Esophagus squamous epithelium (tissue), 5 donors: ENCODE data around the gene PTPRD. TPM values are rescaled to one million over a fixed set of nuclear protein-coding genes. Genes with fewer than 3 reads are reported as not detected.
A peak's percentile ranks its signal among the peaks of the same experiment; 100 is the strongest.

Experiments
- DNase-seq: peaks from one replicate; lab custom pipeline; 2025; lab: John Stamatoyannopoulos, UW
- H3K27ac ChIP-seq, 4 donors: fragments of 200-600 bp; sonication (generic); one replicate each; pipeline ENCODE4 v1.5.1; 2016 to 2019; ENCODE audit warnings: mild to moderate bottlenecking in 1 of 4
- H3K27me3 ChIP-seq, 4 donors: fragments of 200-600 bp; sonication (generic); 1 replicate in 3 of 4; 2 replicates in 1 of 4; pipeline versions ENCODE4 v1.5.1 to v1.6.0; 2017 to 2021; ENCODE audit warnings: antibody characterized with exemption in 1 of 4
- H3K36me3 ChIP-seq, 3 donors: fragments of 200-600 bp; sonication (generic); one replicate each; pipeline ENCODE4 v1.5.1; 2016 to 2019
- H3K4me1 ChIP-seq, 3 donors: fragments of 200-600 bp; sonication (generic); one replicate each; pipeline ENCODE4 v1.5.1; 2017 to 2019
- H3K4me3 ChIP-seq, 4 donors: fragments of 200-600 bp; sonication (generic); 1 replicate in 3 of 4; 2 replicates in 1 of 4; pipeline ENCODE4 v1.5.1; 2016 to 2019; ENCODE audit warnings: mild to moderate bottlenecking in 2 of 4, moderate library complexity in 1 of 4
- H3K9me3 ChIP-seq, 3 donors: fragments of 200-600 bp; sonication (generic); one replicate each; pipeline ENCODE4 v1.5.1; 2016 to 2019
- POLR2A ChIP-seq, 4 donors: fragments of 450-650 bp; IDR thresholded peaks; one replicate each; pipeline ENCODE4 v1.6.1; 2017; ENCODE audit warnings: antibody characterized with exemption in 4 of 4, mild to moderate bottlenecking in 4 of 4, moderate library complexity in 3 of 4
- WGBS, 2 donors: methylation state at CpG; one replicate each; pipeline ENCODE4 v1.1.5; 2018; 5-methylcytosine and 5-hydroxymethylcytosine counted together
- intact Hi-C: fragments of 100-400 bp; cut with DNase I; formaldehyde crosslinking; loops from one replicate; pipeline ENCODE4 v1.15.0; 2022
- total RNA-seq, 4 donors: library from RNA; depleted of rRNA; stranded (reverse); fragments of >200 nt; gene quantifications; one replicate each; pipeline ENCODE4 v1.1.0, GENCODE V29; 2016
- TF ChIP-seq, protein P1 (sequence below), 6 experiments: fragments of 450-650 bp in 4 of 6; fragments of 200-600 bp in 2 of 6; sonication (generic) in 2 of 6; IDR thresholded peaks; one replicate each; pipeline ENCODE4 v1.5.1; 2016 to 2019; ENCODE audit warnings: antibody characterized with exemption in 6 of 6, mild to moderate bottlenecking in 4 of 6, moderate library complexity in 4 of 6
- donor health status: DM: yes; HTN: yes; CAD: no.

Gene PTPRD
- total RNA-seq, 4 donors from 2014 or later: 0.23 to 16.3 (median 6.6) TPM

DNA sequence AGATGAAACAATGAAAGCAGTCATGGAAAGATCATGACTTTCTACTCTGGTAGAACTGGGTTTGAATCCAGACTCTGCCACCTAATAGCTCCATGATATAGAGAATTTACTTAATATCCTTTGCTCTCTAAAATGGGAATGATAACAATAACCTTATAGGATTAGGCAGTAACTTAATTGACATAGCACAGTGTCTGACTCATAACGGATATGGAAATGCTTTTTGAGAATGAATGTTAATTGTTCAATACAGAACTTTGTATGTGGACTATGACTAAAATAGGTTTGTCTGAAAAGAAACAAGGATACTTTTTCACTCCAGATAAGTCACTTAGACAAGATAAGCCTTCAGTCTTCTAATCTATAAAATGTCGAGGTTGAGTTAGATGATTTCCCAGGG is 330.7 kb downstream of the PTPRD start:
- Histone ChIP-seq H3K27ac (no peak overlapping the region), H3K36me3 (no peaks in the 10 kb centered on the region), H3K27me3 (no peaks in the 10 kb centered on the region), H3K4me3 (no peak overlapping the region), H3K9me3 (no peaks in the 10 kb centered on the region), H3K4me1 (no peaks in the 10 kb centered on the region)
- WGBS, 2 donors: 66 to 69% methylated on average over 2 of the region's 2 CpGs
- TF ChIP-seq POLR2A (IDR thresholded peaks at IDR 0.05): no peak
- TF ChIP-seq, protein P1, sequence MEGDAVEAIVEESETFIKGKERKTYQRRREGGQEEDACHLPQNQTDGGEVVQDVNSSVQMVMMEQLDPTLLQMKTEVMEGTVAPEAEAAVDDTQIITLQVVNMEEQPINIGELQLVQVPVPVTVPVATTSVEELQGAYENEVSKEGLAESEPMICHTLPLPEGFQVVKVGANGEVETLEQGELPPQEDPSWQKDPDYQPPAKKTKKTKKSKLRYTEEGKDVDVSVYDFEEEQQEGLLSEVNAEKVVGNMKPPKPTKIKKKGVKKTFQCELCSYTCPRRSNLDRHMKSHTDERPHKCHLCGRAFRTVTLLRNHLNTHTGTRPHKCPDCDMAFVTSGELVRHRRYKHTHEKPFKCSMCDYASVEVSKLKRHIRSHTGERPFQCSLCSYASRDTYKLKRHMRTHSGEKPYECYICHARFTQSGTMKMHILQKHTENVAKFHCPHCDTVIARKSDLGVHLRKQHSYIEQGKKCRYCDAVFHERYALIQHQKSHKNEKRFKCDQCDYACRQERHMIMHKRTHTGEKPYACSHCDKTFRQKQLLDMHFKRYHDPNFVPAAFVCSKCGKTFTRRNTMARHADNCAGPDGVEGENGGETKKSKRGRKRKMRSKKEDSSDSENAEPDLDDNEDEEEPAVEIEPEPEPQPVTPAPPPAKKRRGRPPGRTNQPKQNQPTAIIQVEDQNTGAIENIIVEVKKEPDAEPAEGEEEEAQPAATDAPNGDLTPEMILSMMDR (IDR thresholded peaks at IDR 0.05): no peak
- intact Hi-C loops: no loop called here
- DNase-seq: no peak

DNA sequence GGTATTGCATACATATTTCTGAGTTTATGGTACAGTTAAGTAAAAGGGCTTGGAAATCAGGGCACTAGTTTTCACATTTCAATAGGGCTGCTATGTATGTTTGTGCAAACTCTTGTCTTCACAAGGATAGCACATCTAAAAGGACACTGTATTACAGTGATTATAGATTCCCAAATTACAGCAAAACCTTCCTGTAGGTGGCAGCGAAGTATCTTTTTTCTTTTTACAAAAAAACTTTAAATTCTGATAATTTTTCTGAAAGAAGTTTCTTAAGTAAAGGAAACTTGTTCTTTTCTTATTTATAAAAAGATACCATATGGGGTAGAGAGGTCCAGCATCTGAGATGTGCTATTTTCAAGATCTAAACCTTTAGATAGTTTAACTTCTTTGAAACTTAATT is 337.8 kb downstream of the PTPRD start:
- TF ChIP-seq, protein P1 (IDR thresholded peaks at IDR 0.05): no peak
- no peak for TF ChIP-seq POLR2A (IDR thresholded peaks at IDR 0.05)
- WGBS, 2 donors: 39 to 54% methylated on average over 1 of the region's 1 CpG
- Histone ChIP-seq H3K9me3 (no peaks in the 10 kb centered on the region), H3K4me1 (no peaks in the 10 kb centered on the region), H3K36me3 (no peaks in the 10 kb centered on the region), H3K27ac (no peak overlapping the region), H3K27me3 (no peaks in the 10 kb centered on the region), H3K4me3 (no peak overlapping the region)
- no peak for DNase-seq
- intact Hi-C loops: no loop called here

DNA sequence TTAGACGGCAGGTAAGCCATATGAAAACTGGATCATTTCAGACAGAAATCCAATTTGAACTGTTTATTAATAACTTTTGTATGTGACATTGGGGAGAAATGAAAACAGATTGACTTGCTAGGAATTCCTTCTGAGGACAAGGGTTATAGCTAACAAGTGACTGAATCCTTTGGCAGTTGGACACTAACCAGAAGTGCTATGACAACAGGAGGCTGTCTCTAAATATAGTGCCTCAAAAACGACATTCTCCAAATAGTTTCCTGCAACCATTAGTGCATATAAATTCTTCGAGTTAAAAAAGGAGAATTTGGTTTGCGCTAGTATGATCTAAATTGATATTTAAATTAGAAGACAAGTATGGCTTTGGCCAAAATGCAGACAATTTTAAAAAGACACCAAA is 338.6 kb downstream of the PTPRD start:
- Histone ChIP-seq H3K4me3 (no peak overlapping the region), H3K27ac (no peak overlapping the region), H3K36me3 (no peaks in the 10 kb centered on the region), H3K4me1 (no peaks in the 10 kb centered on the region), H3K27me3 (no peaks in the 10 kb centered on the region), H3K9me3 (no peaks in the 10 kb centered on the region)
- no peak for TF ChIP-seq POLR2A (IDR thresholded peaks at IDR 0.05)
- TF ChIP-seq, protein P1 (IDR thresholded peaks at IDR 0.05): no peak
- no peak for DNase-seq
- intact Hi-C loops: no loop called here
- 24 to 25% methylated on average over 4 of the region's 4 CpGs for WGBS, 2 donors

DNA sequence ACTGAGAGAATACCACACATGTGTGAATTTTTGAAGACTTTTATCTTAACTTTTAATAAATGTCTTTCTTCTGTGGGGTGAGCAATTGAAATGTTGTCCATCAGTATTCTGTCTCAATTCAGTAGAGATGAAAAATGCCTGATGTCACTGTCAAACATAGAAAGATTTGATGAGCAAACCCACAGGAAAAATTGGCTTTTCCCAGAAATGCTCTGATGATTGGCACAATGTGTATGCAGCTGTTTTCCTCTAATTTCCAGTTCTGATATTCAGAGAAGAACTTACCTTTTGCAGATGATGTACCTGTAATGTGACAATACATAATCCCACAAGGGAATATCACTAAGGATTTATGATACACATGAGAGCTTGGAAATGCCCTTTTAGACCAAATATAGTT is 340.0 kb downstream of the PTPRD start:
- H3K27me3 ChIP-seq: no peaks in the 10 kb centered on the region
- H3K27ac ChIP-seq: no peak overlapping the region
- intact Hi-C loops: no loop called here
- H3K4me1 ChIP-seq: no peaks in the 10 kb centered on the region
- no peak overlapping the region for H3K4me3 ChIP-seq
- DNase-seq: no peak
- TF ChIP-seq, protein P1 (IDR thresholded peaks at IDR 0.05): no peak
- no peak for TF ChIP-seq POLR2A (IDR thresholded peaks at IDR 0.05)
- no peaks in the 10 kb centered on the region for H3K9me3 ChIP-seq
- H3K36me3 ChIP-seq: no peaks in the 10 kb centered on the region

DNA sequence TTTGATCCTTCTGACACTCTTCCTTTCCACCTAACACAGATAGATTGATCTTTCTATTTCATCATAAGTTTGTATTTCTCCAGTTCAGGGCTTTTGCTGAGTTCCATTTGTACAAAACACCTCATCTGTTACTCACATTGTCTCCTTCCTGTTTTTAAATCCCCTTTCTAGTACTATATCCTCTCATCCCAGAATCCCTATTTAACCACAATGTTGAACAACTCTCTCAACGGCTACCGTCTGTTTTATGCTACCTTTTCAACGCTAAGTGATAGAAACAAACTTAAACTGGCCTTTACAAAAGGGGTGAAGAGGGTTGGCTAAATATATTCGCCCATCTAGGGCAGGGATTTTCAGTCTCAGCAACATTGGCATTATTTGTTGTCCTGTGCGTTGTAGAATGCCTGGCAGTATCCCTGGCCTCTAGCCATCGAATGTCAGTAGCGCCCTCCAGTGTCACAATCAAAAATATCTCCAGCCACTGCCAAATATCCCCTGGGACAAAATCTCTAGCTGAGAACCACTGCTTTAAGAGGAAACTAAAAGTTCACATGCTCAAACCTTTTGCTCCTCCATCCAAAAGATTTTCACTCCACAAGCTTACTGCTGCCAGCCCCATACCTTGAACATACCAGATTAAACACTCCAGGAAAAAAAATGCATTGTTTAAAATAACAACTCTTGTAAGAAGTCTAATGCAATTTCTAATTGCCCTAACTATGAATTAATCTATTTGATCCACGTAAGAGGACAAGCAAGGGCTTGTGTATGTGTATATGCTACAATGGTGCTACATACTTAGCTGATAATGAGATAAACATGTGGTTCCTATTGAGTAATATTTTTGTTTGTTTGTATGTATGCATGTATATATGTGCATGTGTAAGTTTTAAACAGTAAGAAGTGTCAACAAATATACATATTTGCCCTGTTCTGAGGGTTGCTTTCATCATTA is 344.0 kb downstream of the PTPRD start:
- no peaks in the 10 kb centered on the region for H3K4me1 ChIP-seq
- no peak for TF ChIP-seq POLR2A (IDR thresholded peaks at IDR 0.05)
- TF ChIP-seq, protein P1 (IDR thresholded peaks at IDR 0.05): peak in 1 of 6 experiments; percentile 12
- no peaks in the 10 kb centered on the region for H3K9me3 ChIP-seq
- H3K27me3 ChIP-seq: no peaks in the 10 kb centered on the region
- no peak for DNase-seq
- H3K27ac ChIP-seq: no peak overlapping the region
- 8 to 16% methylated on average over 8 of the region's 8 CpGs for WGBS, 2 donors
- H3K4me3 ChIP-seq: no peak overlapping the region
- H3K36me3 ChIP-seq: no peaks in the 10 kb centered on the region
- intact Hi-C loops: no loop called here
